Panc1 (cell line): ENCODE results near the gene GPR87. TPM values are rescaled to one million over a fixed set of nuclear protein-coding genes. Genes with fewer than 3 reads are reported as not detected.

Experiments
- ATAC-seq: fragments of 200-7000 bp; cut with Tn5 transposase; 2 replicates; pipeline ENCODE4 v1.9.1; 2020; ENCODE audit warnings: mild to moderate bottlenecking, moderate library complexity
- BruUV-seq: library from RNA; stranded (reverse); fragments of 400-500 nt; replicated peaks from 2 replicates; lab custom pipeline; 2021; lab: Mats Ljungman, UMichigan
- CTCF ChIA-PET: fragments of 300-600 bp; sonication (Branson Sonifier 250); formaldehyde crosslinking; loops from one replicate; lab custom pipeline; 2022; ENCODE audit warnings: antibody characterized with exemption; lab: Charles Lee
- POLR2A ChIA-PET: fragments of 300-600 bp; sonication (Branson Sonifier 250); formaldehyde crosslinking; loops from one replicate; lab custom pipeline; 2022; ENCODE audit warnings: antibody characterized with exemption; lab: Charles Lee
- DNase-seq: peaks from one replicate; pipeline ENCODE4 v3.0.0-alpha.2; 2010; ENCODE audit warnings: low read depth, low spot score
- H3K27ac ChIP-seq: 2 replicates; pipeline ENCODE4 v1.5.1; 2011; ENCODE audit warnings: mild to moderate bottlenecking, low read length, inconsistent platforms
- H3K27me3 ChIP-seq: fragments of 200-500 bp; sonication (Bioruptor generic); 2 replicates; pipeline ENCODE4 v1.6.0; 2014; ENCODE audit warnings: low read length, inconsistent platforms; ENCODE audit not compliant: control insufficient read depth, insufficient read depth
- H3K36me3 ChIP-seq: fragments of 200-500 bp; sonication (Bioruptor generic); 2 replicates; pipeline ENCODE4 v1.5.1; 2014; ENCODE audit warnings: inconsistent platforms, mild to moderate bottlenecking, low read length, moderate library complexity; ENCODE audit not compliant: control insufficient read depth, insufficient read depth
- H3K4me1 ChIP-seq: 2 replicates; pipeline ENCODE4 v1.5.1; 2011; ENCODE audit warnings: inconsistent platforms, mild to moderate bottlenecking, low read length, moderate library complexity; ENCODE audit not compliant: control insufficient read depth, insufficient read depth
- H3K4me3 ChIP-seq, 2 experiments: 2 replicates each; pipeline ENCODE4 v1.5.1; 2011 to 2012; ENCODE audit warnings: low read depth in 2 of 2, low read length in 2 of 2, mild to moderate bottlenecking in 2 of 2, inconsistent platforms in 1 of 2, moderate library complexity in 1 of 2
- H3K9me3 ChIP-seq: fragments of 200-500 bp; sonication (Bioruptor generic); 2 replicates; pipeline ENCODE4 v1.5.1; 2014; ENCODE audit warnings: low read depth, mild to moderate bottlenecking, inconsistent platforms, low read length, moderate library complexity; ENCODE audit not compliant: control insufficient read depth, insufficient read depth
- POLR2AphosphoS5 ChIP-seq: IDR thresholded peaks from 2 replicates; pipeline ENCODE4 v1.6.1; 2012; ENCODE audit warnings: mild to moderate bottlenecking, low read depth, low read length, moderate library complexity
- REST ChIP-seq, 2 experiments: IDR thresholded peaks; 2 replicates each; pipeline ENCODE4 v1.6.1; 2011 to 2012; ENCODE audit warnings: low read depth in 2 of 2, control low read depth in 1 of 2, low read length in 1 of 2, mild to moderate bottlenecking in 1 of 2, moderate library complexity in 1 of 2; ENCODE audit not compliant: insufficient read depth in 1 of 2
- SIN3A ChIP-seq: IDR thresholded peaks from 2 replicates; pipeline ENCODE4 v1.6.1; 2012; ENCODE audit warnings: low read depth, mild to moderate bottlenecking, low read length, moderate library complexity, borderline replicate concordance; ENCODE audit not compliant: insufficient read depth
- TCF7L2 ChIP-seq: IDR thresholded peaks from 2 replicates; pipeline ENCODE4 v1.6.1; 2011; ENCODE audit warnings: mild to moderate bottlenecking, low read depth, low read length, inconsistent platforms
- in situ Hi-C: cut with HindIII; loops from 2 replicates; pipeline ENCODE4 v1.10.0; 2016; ENCODE audit warnings: low sequenced_read_pairs, low pct_unique_long_range_greater_than_20kb
- intact Hi-C: fragments of 100-400 bp; cut with micrococcal nuclease; formaldehyde crosslinking; loops from one replicate; pipeline ENCODE4 v1.10.0; 2022; ENCODE audit not compliant: unreplicated experiment
- total RNA-seq: library from RNA; stranded (reverse); gene quantifications from one replicate; pipeline ENCODE4 v1.2.1, GENCODE V29; 2021; ENCODE audit not compliant: unreplicated experiment
- TF ChIP-seq, protein P1 (sequence below): fragments of 450-650 bp; IDR thresholded peaks from 2 replicates; pipeline ENCODE4 v1.5.1; 2017; ENCODE audit warnings: mild to moderate bottlenecking

The GPR87 gene
- total RNA-seq, 1 experiment from 2014 or later: not detected

DNA sequence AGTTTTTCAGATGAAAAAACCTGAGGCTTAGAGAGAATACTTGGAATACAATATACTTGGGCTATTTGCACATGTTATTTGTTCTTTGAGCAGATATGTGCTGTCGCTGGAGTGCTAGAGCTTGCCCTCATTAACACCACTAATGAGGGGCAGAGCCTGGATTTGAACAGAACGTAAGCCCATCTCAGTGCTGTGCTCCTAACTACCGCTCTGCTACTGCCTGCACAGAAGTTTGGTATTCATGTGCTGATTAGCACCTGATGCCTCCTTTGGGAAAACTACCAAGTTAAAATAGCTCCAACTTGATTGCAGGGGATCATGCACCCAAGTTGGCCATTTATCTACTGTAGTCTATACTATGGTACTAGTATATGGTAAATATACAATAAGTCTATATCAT is 3.6 kb downstream of the GPR87 start:
- POLR2A ChIA-PET: interaction anchor here (0.5 kb wide), 1 partner anchor 193 kb away, joined by 3 read pairs; no protein-coding TSS in a partner anchor
- Histone ChIP-seq H3K27ac (no peak overlapping the region), H3K4me3 (no peak overlapping the region), H3K27me3 (no peaks in the 10 kb centered on the region), H3K36me3 (no peaks in the 10 kb centered on the region), H3K4me1 (no peaks in the 10 kb centered on the region), H3K9me3 (no peaks in the 10 kb centered on the region)
- in situ Hi-C loops: no loop called here
- no TSS peak for BruUV-seq
- DNase-seq: no peak
- TF ChIP-seq, protein P1, sequence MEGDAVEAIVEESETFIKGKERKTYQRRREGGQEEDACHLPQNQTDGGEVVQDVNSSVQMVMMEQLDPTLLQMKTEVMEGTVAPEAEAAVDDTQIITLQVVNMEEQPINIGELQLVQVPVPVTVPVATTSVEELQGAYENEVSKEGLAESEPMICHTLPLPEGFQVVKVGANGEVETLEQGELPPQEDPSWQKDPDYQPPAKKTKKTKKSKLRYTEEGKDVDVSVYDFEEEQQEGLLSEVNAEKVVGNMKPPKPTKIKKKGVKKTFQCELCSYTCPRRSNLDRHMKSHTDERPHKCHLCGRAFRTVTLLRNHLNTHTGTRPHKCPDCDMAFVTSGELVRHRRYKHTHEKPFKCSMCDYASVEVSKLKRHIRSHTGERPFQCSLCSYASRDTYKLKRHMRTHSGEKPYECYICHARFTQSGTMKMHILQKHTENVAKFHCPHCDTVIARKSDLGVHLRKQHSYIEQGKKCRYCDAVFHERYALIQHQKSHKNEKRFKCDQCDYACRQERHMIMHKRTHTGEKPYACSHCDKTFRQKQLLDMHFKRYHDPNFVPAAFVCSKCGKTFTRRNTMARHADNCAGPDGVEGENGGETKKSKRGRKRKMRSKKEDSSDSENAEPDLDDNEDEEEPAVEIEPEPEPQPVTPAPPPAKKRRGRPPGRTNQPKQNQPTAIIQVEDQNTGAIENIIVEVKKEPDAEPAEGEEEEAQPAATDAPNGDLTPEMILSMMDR: no peak
- CTCF ChIA-PET: no interaction called here
- intact Hi-C loops: no loop called here
- no peak for ATAC-seq

- in situ Hi-C loops: no loop called here
- TF ChIP-seq POLR2AphosphoS5 (no peak), TCF7L2 (no peak), SIN3A (no peak), REST (IDR thresholded peaks at IDR 0.05; ENCODE audit: insufficient read depth in 1 of 2, low read depth in 2 of 2, low read length in 1 of 2) (no peak)
- TF ChIP-seq, protein P1: no peak
- ATAC-seq (no peak), DNase-seq (no peak)
- Histone ChIP-seq H3K4me3 (no peak overlapping the region), H3K9me3 (no peaks in the 10 kb centered on the region), H3K4me1 (no peaks in the 10 kb centered on the region), H3K27me3 (no peaks in the 10 kb centered on the region), H3K36me3 (no peaks in the 10 kb centered on the region), H3K27ac (no peak overlapping the region)
- BruUV-seq: no TSS peak
- CTCF ChIA-PET: no interaction called here
- intact Hi-C loops: no loop called here
- POLR2A ChIA-PET: no interaction called here
Measured at GRCh38 chr3:151309566-151309965, 7.1 kb downstream of the GPR87 start.
